Activated naive CD4-positive, alpha-beta T cell treated with anti-CD3 and anti-CD28 coated beads, Interleukin-2, amount 10 ng/mL, durations not matched to agents 7 days and 5 days (primary cell): ENCODE data around the gene BCL3.

Source experiments
- CTCF ChIA-PET: fragments of 350-600 bp; sonication (Branson Sonifier 250); formaldehyde crosslinking; loops from one replicate; lab custom pipeline; 2021; ENCODE audit warnings: antibody characterized with exemption; lab: Charles Lee
- DNase-seq: peaks from one replicate; pipeline ENCODE4 v3.0.0-alpha.2; 2020
- H3K27ac Mint-ChIP-seq: one replicate; pipeline ENCODE4 v1.8.0; 2021; ENCODE audit warnings: mild to moderate bottlenecking, moderate library complexity, mixed read lengths
- H3K27me3 Mint-ChIP-seq: one replicate; pipeline ENCODE4 v1.8.0; 2021; ENCODE audit warnings: mild to moderate bottlenecking, mixed read lengths
- H3K36me3 Mint-ChIP-seq: one replicate; pipeline ENCODE4 v1.8.0; 2021; ENCODE audit warnings: mixed read lengths
- H3K4me1 Mint-ChIP-seq: one replicate; pipeline ENCODE4 v1.8.0; 2021; ENCODE audit warnings: mixed read lengths
- H3K4me3 Mint-ChIP-seq: one replicate; pipeline ENCODE4 v1.8.0; 2021; ENCODE audit warnings: mild to moderate bottlenecking, moderate library complexity, mixed read lengths
- H3K9me3 Mint-ChIP-seq: one replicate; pipeline ENCODE4 v1.8.0; 2021; ENCODE audit warnings: mixed read lengths

Gene BCL3

GRCh38 chr19:44783545-44783944 lies 35.0 kb downstream of the BCL3 start:
- CTCF ChIA-PET, result interaction anchor here (0.7 to 6.3 kb wide), 18 partner anchors 9 to 212 kb away, joined by 3 to 44 read pairs (median 6); partner anchors contain the start of gene NECTIN2
- no peaks in the 10 kb centered on the region for H3K9me3 Mint-ChIP-seq
- DNase-seq, result no peak
- peaks cover 4% of the 10 kb centered on the region for H3K4me1 Mint-ChIP-seq
- H3K36me3 Mint-ChIP-seq, result no peaks in the 10 kb centered on the region
- H3K4me3 Mint-ChIP-seq, result no peak overlapping the region
- H3K27me3 Mint-ChIP-seq, result peaks cover 18% of the 10 kb centered on the region
- no peak overlapping the region for H3K27ac Mint-ChIP-seq

GRCh38 chr19:44785271-44785670 lies 36.8 kb downstream of the BCL3 start:
- Mint-ChIP-seq H3K27ac (no peak overlapping the region), H3K36me3 (no peaks in the 10 kb centered on the region), H3K9me3 (no peaks in the 10 kb centered on the region), H3K4me3 (no peak overlapping the region), H3K27me3 (peaks cover 12% of the 10 kb centered on the region), H3K4me1 (peaks cover 4% of the 10 kb centered on the region)
- CTCF ChIA-PET, result interaction anchor here (0.7 to 6.3 kb wide), 20 partner anchors 9 to 96 kb away, joined by 3 to 44 read pairs (median 5); partner anchors contain the start of gene NECTIN2
- no peak for DNase-seq

DNA sequence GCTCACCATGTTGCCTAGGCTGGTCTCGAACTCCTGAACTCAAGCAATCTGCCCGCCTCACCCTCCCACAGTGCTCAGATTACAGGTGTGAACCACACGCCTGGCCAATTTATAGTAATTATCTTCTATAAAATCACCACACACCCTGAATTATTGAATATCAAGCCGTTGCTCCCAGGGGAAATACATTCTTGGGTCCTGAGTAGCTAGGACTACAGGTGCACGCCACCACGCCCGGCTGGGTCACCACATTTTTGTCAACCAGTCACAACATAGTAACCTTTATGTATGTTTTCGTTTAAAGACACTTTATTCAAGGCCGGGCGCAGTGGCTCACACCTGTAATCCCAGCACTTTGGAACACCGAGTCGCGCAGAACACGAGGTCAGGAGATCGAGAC lies 37.5 kb downstream of the BCL3 start:
- H3K9me3 Mint-ChIP-seq, result no peaks in the 10 kb centered on the region
- CTCF ChIA-PET, result interaction anchor here (1.3 to 1.9 kb wide), 4 partner anchors 11 to 60 kb away, joined by 4 to 7 read pairs (median 5); partner anchors contain the start of gene NECTIN2
- DNase-seq, result no peak
- no peak overlapping the region for H3K4me3 Mint-ChIP-seq
- no peak overlapping the region for H3K27ac Mint-ChIP-seq
- peaks cover 12% of the 10 kb centered on the region for H3K27me3 Mint-ChIP-seq
- no peaks in the 10 kb centered on the region for H3K36me3 Mint-ChIP-seq
- peaks cover 4% of the 10 kb centered on the region for H3K4me1 Mint-ChIP-seq

- no peaks in the 10 kb centered on the region for H3K9me3 Mint-ChIP-seq
- H3K36me3 Mint-ChIP-seq, result no peaks in the 10 kb centered on the region
- no peak overlapping the region for H3K27ac Mint-ChIP-seq
- CTCF ChIA-PET, result interaction anchor here (1.4 kb wide), 1 partner anchor 55 kb away, joined by 3 read pairs; no protein-coding TSS in a partner anchor
- peaks cover 15% of the 10 kb centered on the region for H3K27me3 Mint-ChIP-seq
- no peak for DNase-seq
- no peak overlapping the region for H3K4me3 Mint-ChIP-seq
- H3K4me1 Mint-ChIP-seq, result peaks cover 4% of the 10 kb centered on the region
Measured at GRCh38 chr19:44788971-44789370, 40.5 kb downstream of the BCL3 start.

GRCh38 chr19:44789943-44790483 lies 41.5 kb downstream of the BCL3 start:
- DNase-seq, result no peak
- H3K27ac Mint-ChIP-seq, result no peak overlapping the region
- no peaks in the 10 kb centered on the region for H3K9me3 Mint-ChIP-seq
- no peaks in the 10 kb centered on the region for H3K36me3 Mint-ChIP-seq
- no peak overlapping the region for H3K4me3 Mint-ChIP-seq
- peaks cover 9% of the 10 kb centered on the region for H3K27me3 Mint-ChIP-seq
- CTCF ChIA-PET, result interaction anchor here (1.4 to 2.1 kb wide), 2 partner anchors 54 to 66 kb away, joined by 3 to 10 read pairs; no protein-coding TSS in a partner anchor
- H3K4me1 Mint-ChIP-seq, result no peaks in the 10 kb centered on the region

DNA sequence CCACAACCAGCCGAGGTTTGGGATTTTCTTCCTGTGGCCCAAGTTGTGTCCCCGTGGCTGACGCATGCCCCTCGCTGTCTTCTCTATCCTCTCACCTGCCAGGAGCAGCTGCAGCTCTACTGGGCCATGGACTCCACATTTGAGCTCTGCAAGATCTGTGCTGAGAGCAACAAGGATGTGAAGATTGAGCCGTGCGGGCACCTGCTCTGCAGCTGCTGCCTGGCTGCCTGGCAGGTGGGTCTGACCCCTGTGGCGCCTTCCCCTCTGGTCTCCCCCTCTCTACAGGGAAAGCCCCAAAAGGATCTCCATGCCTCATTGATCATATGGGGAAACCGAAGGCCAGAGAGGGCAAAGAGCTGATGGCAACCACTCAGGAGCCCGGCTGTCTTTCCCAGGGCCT lies 43.8 kb downstream of the BCL3 start:
- CTCF ChIA-PET, result interaction anchor here (1.0 to 3.5 kb wide), 2 partner anchors 8 to 22 kb away, joined by 4 to 16 read pairs; no protein-coding TSS in a partner anchor

DNA sequence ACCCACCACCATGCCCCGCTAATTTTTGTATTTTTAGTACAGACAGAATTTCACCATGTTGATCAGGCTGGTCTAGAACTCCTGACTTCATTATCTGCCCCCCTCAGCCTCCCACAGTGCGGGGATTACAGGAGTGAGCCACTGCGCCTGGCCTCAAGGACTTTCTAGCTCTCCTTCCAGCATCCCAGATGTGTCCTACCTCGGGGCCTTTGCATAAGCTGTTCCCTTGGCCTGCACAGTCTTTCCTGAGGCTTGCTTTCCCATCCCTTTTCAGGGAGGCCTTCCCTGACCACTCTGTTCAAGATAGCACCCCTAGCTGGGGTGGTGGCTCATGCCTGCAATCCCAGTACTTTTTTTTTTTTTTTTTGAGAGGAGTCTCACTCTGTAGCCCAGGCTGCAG lies 46.1 kb downstream of the BCL3 start:
- Mint-ChIP-seq H3K36me3 (no peaks in the 10 kb centered on the region), H3K27ac (no peak overlapping the region), H3K4me3 (no peak overlapping the region), H3K9me3 (no peaks in the 10 kb centered on the region), H3K4me1 (peaks cover 28% of the 10 kb centered on the region), H3K27me3 (peaks cover 15% of the 10 kb centered on the region)
- no peak for DNase-seq
- CTCF ChIA-PET, result interaction anchor here (1.4 to 3.5 kb wide), 2 partner anchors 11 to 50 kb away, joined by 3 to 16 read pairs; no protein-coding TSS in a partner anchor

More for the DNA sequence above, 43.8 kb downstream of the BCL3 start:
- Mint-ChIP-seq H3K27me3 (peaks cover 9% of the 10 kb centered on the region), H3K4me1 (peaks cover 18% of the 10 kb centered on the region), H3K27ac (no peak overlapping the region), H3K9me3 (no peaks in the 10 kb centered on the region), H3K36me3 (no peaks in the 10 kb centered on the region), H3K4me3 (no peak overlapping the region)
- DNase-seq, result no peak

GRCh38 chr19:44795398-44795987 lies 47.0 kb downstream of the BCL3 start:
- H3K27me3 Mint-ChIP-seq, result peaks cover 15% of the 10 kb centered on the region
- no peaks in the 10 kb centered on the region for H3K9me3 Mint-ChIP-seq
- H3K4me1 Mint-ChIP-seq, result peaks cover 33% of the 10 kb centered on the region
- peak overlapping the region; percentile 3 for H3K27ac Mint-ChIP-seq
- CTCF ChIA-PET, result interaction anchor here (1.4 to 3.5 kb wide), 2 partner anchors 12 to 49 kb away, joined by 3 to 16 read pairs; no protein-coding TSS in a partner anchor
- no peak for DNase-seq
- H3K36me3 Mint-ChIP-seq, result no peaks in the 10 kb centered on the region
- H3K4me3 Mint-ChIP-seq, result no peak overlapping the region

GRCh38 chr19:44796701-44797115 lies 48.2 kb downstream of the BCL3 start:
- peaks cover 34% of the 10 kb centered on the region for H3K4me1 Mint-ChIP-seq
- H3K27ac Mint-ChIP-seq, result peak overlapping the region; percentile 56
- no peaks in the 10 kb centered on the region for H3K9me3 Mint-ChIP-seq
- CTCF ChIA-PET, result interaction anchor here (1.3 to 1.6 kb wide), 2 partner anchors 10 to 12 kb away, joined by 3 to 6 read pairs; no protein-coding TSS in a partner anchor
- no peaks in the 10 kb centered on the region for H3K36me3 Mint-ChIP-seq
- H3K4me3 Mint-ChIP-seq, result no peak overlapping the region
- peak; percentile 34 for DNase-seq
- H3K27me3 Mint-ChIP-seq, result peaks cover 15% of the 10 kb centered on the region

DNA sequence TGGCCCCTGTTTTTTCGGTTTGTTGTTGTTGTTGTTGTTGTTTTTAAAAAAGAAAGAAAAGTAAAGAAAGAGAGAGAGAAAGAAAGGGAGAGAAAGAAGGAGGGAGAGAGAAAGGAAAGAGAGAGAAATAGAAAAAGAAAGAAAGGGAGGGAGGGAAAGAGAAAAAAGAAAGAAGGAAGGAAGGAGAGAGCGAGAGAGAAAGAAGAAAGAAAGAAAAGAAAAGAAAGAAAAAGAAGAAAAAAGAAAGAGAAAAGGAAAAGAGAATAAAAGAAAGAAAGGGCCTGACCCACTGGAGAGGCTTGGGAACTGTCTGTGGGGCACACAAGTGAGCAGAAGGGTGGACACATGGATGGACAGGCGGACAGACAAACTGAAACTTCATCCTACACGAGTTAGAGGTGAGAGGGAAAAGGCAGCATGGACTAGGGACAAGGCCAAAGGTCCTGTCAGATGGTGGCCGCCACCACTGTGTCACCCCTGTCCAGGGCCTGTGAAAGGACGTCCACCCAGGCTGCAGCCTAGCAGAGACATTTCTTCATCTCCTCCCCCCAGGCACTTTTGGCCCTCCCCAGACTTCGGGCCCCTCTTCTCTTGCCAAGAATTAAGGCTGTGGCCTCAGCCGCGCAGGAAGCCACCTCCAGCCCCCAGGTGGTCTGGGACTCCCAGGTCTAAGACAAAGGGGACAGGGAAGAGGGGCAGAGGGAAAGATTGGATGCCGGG lies 51.3 kb downstream of the BCL3 start:
- CTCF ChIA-PET, result interaction anchor here (2.2 kb wide), 2 partner anchors 15 to 76 kb away, joined by 6 to 17 read pairs; no protein-coding TSS in a partner anchor
- H3K4me3 Mint-ChIP-seq, result no peak overlapping the region
- H3K36me3 Mint-ChIP-seq, result no peaks in the 10 kb centered on the region
- H3K4me1 Mint-ChIP-seq, result peaks cover 34% of the 10 kb centered on the region
- H3K27me3 Mint-ChIP-seq, result peaks cover 20% of the 10 kb centered on the region
- no peaks in the 10 kb centered on the region for H3K9me3 Mint-ChIP-seq
- H3K27ac Mint-ChIP-seq, result no peak overlapping the region
- DNase-seq, result no peak

GRCh38 chr19:44800461-44800860 lies 52.0 kb downstream of the BCL3 start:
- peaks cover 20% of the 10 kb centered on the region for H3K27me3 Mint-ChIP-seq
- CTCF ChIA-PET, result no interaction called here
- no peak overlapping the region for H3K4me3 Mint-ChIP-seq
- H3K36me3 Mint-ChIP-seq, result no peaks in the 10 kb centered on the region
- no peak overlapping the region for H3K27ac Mint-ChIP-seq
- peak; percentile 93 for DNase-seq
- no peaks in the 10 kb centered on the region for H3K9me3 Mint-ChIP-seq
- peaks cover 34% of the 10 kb centered on the region for H3K4me1 Mint-ChIP-seq

- DNase-seq, result no peak
- CTCF ChIA-PET, result interaction anchor here (0.5 to 1.9 kb wide), 8 partner anchors 13 to 523 kb away, joined by 3 to 6 read pairs (median 4); no protein-coding TSS in a partner anchor
- Mint-ChIP-seq H3K27me3 (peaks cover 44% of the 10 kb centered on the region), H3K4me3 (no peak overlapping the region), H3K36me3 (no peaks in the 10 kb centered on the region), H3K4me1 (peaks cover 8% of the 10 kb centered on the region), H3K9me3 (no peaks in the 10 kb centered on the region), H3K27ac (no peak overlapping the region)
Measured at GRCh38 chr19:44803442-44804428, 55.2 kb downstream of the BCL3 start.

DNA sequence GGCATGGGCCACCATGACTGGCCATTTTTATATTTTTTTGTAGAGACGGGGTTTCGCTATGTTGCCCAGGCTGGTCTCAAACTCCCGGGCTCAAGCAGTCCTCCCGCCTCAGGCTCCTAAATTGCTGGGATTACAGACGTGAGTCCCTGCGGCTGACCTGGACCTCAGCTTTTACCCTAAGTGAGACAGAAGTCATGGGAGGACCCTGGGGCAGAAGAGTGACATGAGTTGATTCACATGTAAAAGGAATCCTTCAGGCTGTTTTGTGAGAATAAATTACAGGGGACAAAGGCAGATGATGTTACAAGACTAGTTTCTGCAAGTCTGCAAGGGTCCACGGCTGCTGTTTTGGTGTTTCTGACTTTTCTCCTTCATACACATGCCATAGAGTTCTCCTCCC lies 57.8 kb downstream of the BCL3 start:
- peaks cover 61% of the 10 kb centered on the region for H3K27me3 Mint-ChIP-seq
- H3K36me3 Mint-ChIP-seq, result no peaks in the 10 kb centered on the region
- H3K27ac Mint-ChIP-seq, result no peak overlapping the region
- no peak overlapping the region for H3K4me3 Mint-ChIP-seq
- CTCF ChIA-PET, result interaction anchor here (2.6 kb wide), 1 partner anchor 22 kb away, joined by 10 read pairs; no protein-coding TSS in a partner anchor
- DNase-seq, result no peak
- no peaks in the 10 kb centered on the region for H3K4me1 Mint-ChIP-seq
- no peaks in the 10 kb centered on the region for H3K9me3 Mint-ChIP-seq
